ENCODE data around the gene PPP1R12C.

Gene PPP1R12C

DNA sequence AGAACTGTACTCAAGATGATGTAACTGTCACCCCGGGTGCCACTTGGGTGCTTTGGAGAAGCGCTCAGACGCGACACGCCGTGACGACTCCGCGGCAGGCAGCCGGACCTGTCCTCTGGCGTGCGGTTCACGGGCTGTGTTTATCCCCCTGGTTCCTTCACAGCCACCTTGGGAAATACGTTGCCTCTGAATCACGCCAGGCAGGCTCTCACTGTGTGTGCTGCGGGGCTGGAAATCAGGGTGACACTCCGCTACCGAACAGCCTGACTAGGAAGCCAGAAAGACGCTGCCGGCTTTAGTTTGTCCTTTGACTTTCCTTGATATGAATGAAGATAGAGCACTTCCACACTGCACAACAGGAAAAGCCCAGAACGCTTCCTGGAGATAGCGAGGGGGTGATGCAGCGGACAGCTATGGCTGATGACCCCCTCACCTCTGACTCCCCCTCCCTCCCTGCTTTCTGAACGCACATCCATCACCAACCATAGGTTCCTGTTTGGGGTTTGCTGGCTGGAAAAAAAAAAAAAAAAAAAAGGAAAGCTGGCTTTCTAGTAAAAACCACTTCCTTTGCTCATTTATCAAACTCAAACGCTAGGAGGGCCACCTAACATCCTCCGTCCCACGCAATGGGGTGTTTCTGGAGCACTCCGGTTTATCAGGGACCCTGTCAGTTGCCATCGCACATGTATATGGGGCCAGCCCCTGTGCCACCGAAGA lies 75.7 kb downstream of the PPP1R12C start:
- no peak for DNase-seq

DNA sequence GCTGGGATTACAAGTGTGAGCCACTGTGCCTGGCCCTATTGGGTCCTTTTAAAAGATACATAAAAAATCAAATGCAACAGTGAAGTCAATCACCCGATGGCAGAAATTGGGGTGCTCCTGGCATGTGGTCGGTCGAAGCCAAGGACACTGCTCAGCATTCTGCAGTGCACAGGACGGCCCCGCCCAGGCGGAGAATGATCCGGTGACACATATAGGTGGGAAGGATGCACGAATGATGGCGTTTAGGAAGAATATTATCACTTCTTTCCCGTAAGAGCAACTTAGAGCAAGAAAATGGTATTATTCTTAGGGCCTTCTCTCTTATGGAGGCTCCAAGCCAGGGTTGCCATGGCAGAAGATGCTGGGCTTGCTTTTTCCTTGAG lies 76.2 kb downstream of the PPP1R12C start:
- DNase-seq, result no peak
